ENCODE measurements around the gene GGA3. TPM values are rescaled to one million over a fixed set of nuclear protein-coding genes. Genes with fewer than 3 reads are reported as not detected.
A peak's percentile ranks its signal among the peaks of the same experiment; 100 is the strongest.
"Not testable (repeated sequence)": the region's sequence is repeated elsewhere in the genome, so short reads cannot be mapped to it uniquely, and the experiment has no call there.

GGA3 gene
- total RNA-seq, 2 experiments from 2014 or later: 88.8 to 96.5 TPM

DNA sequence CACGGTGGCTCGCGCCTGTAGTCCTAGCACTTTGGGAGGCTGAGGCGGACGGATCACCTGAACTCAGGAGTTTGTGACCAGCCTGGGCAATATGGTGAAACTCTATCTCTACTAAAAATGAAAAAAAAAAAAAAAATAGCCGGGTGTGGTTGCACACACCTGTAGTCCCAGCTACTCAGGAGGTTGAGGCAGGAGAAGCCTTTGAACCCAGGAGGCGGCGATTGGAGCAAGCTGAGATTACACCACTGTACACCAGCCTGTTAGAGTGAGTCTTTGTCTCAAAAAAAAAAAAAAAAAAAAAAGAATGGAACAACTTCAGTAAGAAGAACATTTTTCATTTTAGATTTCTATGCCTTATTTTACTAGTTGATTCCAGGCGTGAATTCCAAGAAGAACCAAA lies 53.2 kb downstream of the GGA3 start:
- Mint-ChIP-seq H3K4me1 (ENCODE audit: low read depth) (peaks cover 22% of the 10 kb centered on the region), H3K36me3 (ENCODE audit: low read depth) (peaks cover 48% of the 10 kb centered on the region), H3K27me3 (no peaks in the 10 kb centered on the region), H3K27ac (peak overlapping the region; percentile 20), H3K9me3 (no peaks in the 10 kb centered on the region), H3K4me3 (peak overlapping the region; percentile 79)
- no peak for DNase-seq
- ATAC-seq (ENCODE audit: poor library complexity): no peak
- TF ChIP-seq, protein P1, sequence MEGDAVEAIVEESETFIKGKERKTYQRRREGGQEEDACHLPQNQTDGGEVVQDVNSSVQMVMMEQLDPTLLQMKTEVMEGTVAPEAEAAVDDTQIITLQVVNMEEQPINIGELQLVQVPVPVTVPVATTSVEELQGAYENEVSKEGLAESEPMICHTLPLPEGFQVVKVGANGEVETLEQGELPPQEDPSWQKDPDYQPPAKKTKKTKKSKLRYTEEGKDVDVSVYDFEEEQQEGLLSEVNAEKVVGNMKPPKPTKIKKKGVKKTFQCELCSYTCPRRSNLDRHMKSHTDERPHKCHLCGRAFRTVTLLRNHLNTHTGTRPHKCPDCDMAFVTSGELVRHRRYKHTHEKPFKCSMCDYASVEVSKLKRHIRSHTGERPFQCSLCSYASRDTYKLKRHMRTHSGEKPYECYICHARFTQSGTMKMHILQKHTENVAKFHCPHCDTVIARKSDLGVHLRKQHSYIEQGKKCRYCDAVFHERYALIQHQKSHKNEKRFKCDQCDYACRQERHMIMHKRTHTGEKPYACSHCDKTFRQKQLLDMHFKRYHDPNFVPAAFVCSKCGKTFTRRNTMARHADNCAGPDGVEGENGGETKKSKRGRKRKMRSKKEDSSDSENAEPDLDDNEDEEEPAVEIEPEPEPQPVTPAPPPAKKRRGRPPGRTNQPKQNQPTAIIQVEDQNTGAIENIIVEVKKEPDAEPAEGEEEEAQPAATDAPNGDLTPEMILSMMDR (IDR thresholded peaks at IDR 0.05): no peak
- H3K27me3 ChIP-seq (ENCODE audit: control insufficient read depth in 1 of 2, insufficient read depth in 2 of 2, low read length in 2 of 2): no peaks in the 10 kb centered on the region
- ChIA-PET POLR2A (interaction anchor here (0.5 to 1.2 kb wide), 2 partner anchors 12 to 63 kb away, joined by 3 read pairs; partner anchors contain the start of gene MIF4GD), CTCF (interaction anchor here (1.2 kb wide), 1 partner anchor 23 kb away, joined by 4 read pairs; no protein-coding TSS in a partner anchor)
- H3K4me3 ChIP-seq (ENCODE audit: low read length): no peak overlapping the region
- H3K9me3 ChIP-seq (ENCODE audit: control insufficient read depth in 1 of 2, insufficient read depth in 1 of 2, low read length in 2 of 2): no peaks in the 10 kb centered on the region
- peaks cover 28% of the 10 kb centered on the region for H3K4me1 ChIP-seq (ENCODE audit: insufficient read depth, low read length)
- intact Hi-C loops (cut with DNase I, micrococcal nuclease): no loop called here
- no peak overlapping the region for H3K27ac ChIP-seq (ENCODE audit: low read depth in 1 of 2, low read length in 2 of 2)
- peaks cover 40% of the 10 kb centered on the region for H3K36me3 ChIP-seq (ENCODE audit: insufficient read depth, low read length)

DNA sequence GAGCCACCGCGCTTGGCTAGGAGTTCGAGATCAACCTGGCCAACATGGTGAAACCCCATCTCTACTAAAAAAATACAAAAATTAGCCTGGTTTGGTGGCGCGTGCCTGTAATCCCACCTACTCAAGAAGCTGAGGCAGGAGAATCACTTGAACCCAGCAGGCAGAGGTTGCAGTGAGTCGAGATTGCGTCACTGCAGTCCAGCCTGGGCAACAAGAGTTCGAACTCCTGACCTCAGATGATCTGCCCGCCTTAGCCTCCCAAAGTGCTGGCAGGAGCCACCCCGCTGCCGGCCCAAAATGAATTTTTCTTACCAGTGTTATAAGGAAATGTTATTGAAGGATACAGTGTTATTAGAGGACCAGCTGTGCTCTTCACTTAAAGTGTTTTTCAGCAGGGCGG lies 53.6 kb downstream of the GGA3 start:
- H3K9me3 ChIP-seq (ENCODE audit: control insufficient read depth in 1 of 2, insufficient read depth in 1 of 2, low read length in 2 of 2): no peaks in the 10 kb centered on the region
- H3K4me3 ChIP-seq (ENCODE audit: low read length): no peak overlapping the region
- Mint-ChIP-seq H3K27ac (peak overlapping the region; percentile 20), H3K36me3 (ENCODE audit: low read depth) (peaks cover 48% of the 10 kb centered on the region), H3K9me3 (no peaks in the 10 kb centered on the region), H3K4me3 (peak overlapping the region; percentile 79), H3K4me1 (ENCODE audit: low read depth) (peaks cover 22% of the 10 kb centered on the region), H3K27me3 (no peaks in the 10 kb centered on the region)
- H3K4me1 ChIP-seq (ENCODE audit: insufficient read depth, low read length): peaks cover 28% of the 10 kb centered on the region
- ATAC-seq (ENCODE audit: poor library complexity) (no peak), DNase-seq (no peak)
- TF ChIP-seq, protein P1 (IDR thresholded peaks at IDR 0.05): no peak
- ChIA-PET CTCF (interaction anchor here (2.6 kb wide), 1 partner anchor 63 kb away, joined by 8 read pairs; the partner anchor contains the start of gene MIF4GD), POLR2A (interaction anchor here (0.5 kb wide), 1 partner anchor 13 kb away, joined by 3 read pairs; no protein-coding TSS in a partner anchor)
- no peak overlapping the region for H3K27ac ChIP-seq (ENCODE audit: low read depth in 1 of 2, low read length in 2 of 2)
- no peaks in the 10 kb centered on the region for H3K27me3 ChIP-seq (ENCODE audit: control insufficient read depth in 1 of 2, insufficient read depth in 2 of 2, low read length in 2 of 2)
- intact Hi-C loops (cut with DNase I, micrococcal nuclease): loop anchor here in 1 of 2 experiments (2.0 kb wide), 1 partner anchor 53 kb away; the partner anchor contains the start of genes GGA3 and MRPS7
- peaks cover 36% of the 10 kb centered on the region for H3K36me3 ChIP-seq (ENCODE audit: insufficient read depth, low read length)

DNA sequence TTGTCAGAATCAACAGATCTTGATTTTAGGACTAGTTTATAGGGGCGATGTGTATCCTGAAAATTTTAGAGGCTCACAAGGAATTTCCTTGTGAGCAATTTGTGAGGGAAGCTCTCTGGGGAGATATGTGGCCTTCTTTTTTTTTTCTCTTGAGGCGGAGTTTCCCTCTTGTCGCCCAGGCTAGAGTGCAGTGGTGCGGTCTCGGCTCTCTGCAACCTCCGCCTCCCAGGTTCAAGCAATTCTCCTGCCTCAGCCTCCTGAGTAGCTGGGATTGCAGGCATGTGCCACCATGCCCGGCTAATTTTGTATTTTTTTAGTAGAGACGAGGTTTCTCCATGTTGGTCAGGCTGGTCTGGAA lies 54.4 kb downstream of the GGA3 start:
- H3K9me3 Mint-ChIP-seq; H3K27me3 Mint-ChIP-seq; H3K9me3 ChIP-seq (ENCODE audit: control insufficient read depth in 1 of 2, insufficient read depth in 1 of 2, low read length in 2 of 2); H3K27ac ChIP-seq (ENCODE audit: low read depth in 1 of 2, low read length in 2 of 2); H3K27me3 ChIP-seq (ENCODE audit: control insufficient read depth in 1 of 2, insufficient read depth in 2 of 2, low read length in 2 of 2); ATAC-seq (ENCODE audit: poor library complexity); DNase-seq; H3K4me3 ChIP-seq (ENCODE audit: low read length): not testable (repeated sequence)
- H3K36me3 ChIP-seq (ENCODE audit: insufficient read depth, low read length): peaks cover 29% of the 10 kb centered on the region
- Mint-ChIP-seq H3K36me3 (ENCODE audit: low read depth) (peaks cover 47% of the 10 kb centered on the region), H3K4me3 (peak overlapping the region; percentile 96), H3K27ac (peak overlapping the region; percentile 95), H3K4me1 (ENCODE audit: low read depth) (peaks cover 22% of the 10 kb centered on the region)
- peaks cover 28% of the 10 kb centered on the region for H3K4me1 ChIP-seq (ENCODE audit: insufficient read depth, low read length)
- POLR2A ChIA-PET: interaction anchor here (1.2 to 2.6 kb wide), 2 partner anchors 55 to 97 kb away, joined by 4 to 12 read pairs; partner anchors contain the start of gene ARMC7
- CTCF ChIA-PET: interaction anchor here (0.8 to 2.6 kb wide), 3 partner anchors 36 to 205 kb away, joined by 3 to 8 read pairs (median 5); partner anchors contain the start of gene MIF4GD
- intact Hi-C loops (cut with DNase I, micrococcal nuclease): loop anchor here in 1 of 2 experiments (2.0 kb wide), 1 partner anchor 54 kb away; the partner anchor contains the start of genes GGA3 and MRPS7

Data from CD4-positive, alpha-beta T cell (primary cell).